Transverse colon (tissue), 3 donors: Measurements from ENCODE around the gene N4BP2L1.

Experiments used
- EP300 ChIP-seq: sonication (generic); formaldehyde crosslinking; IDR thresholded peaks from one replicate; pipeline ENCODE4 v1.6.1; 2017; ENCODE audit warnings: antibody characterized with exemption, low read depth
- POLR2A ChIP-seq: fragments of 450-650 bp; IDR thresholded peaks from one replicate; pipeline ENCODE4 v1.6.1; 2016; ENCODE audit warnings: antibody characterized with exemption, mild to moderate bottlenecking, moderate library complexity
- TF ChIP-seq, protein P1 (sequence below), 5 experiments: fragments of 200-600 bp in 3 of 5; fragments of 450-650 bp in 2 of 5; sonication (generic) in 3 of 5; IDR thresholded peaks; 1 replicate in 2 of 5; 2 replicates in 3 of 5; pipeline ENCODE4 v1.5.1; 2016 to 2017; ENCODE audit warnings: antibody characterized with exemption in 5 of 5, inconsistent platforms in 3 of 5, mild to moderate bottlenecking in 2 of 5, moderate library complexity in 1 of 5

DNA sequence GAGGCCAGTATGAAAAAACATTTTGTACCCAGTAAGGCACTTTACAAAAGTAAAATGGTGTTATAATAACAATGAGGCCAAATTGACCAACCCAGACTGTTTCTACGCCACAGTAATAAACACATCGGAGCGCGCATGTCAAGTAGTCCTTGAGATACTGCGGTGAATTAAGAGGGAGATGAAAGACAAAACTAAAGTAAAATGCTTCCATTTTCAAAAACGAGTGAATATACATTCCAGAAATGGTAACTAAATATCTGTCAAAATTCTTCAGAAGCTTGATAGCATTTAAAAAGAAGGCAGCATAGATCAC is 19.0 kb downstream of the N4BP2L1 start:
- TF ChIP-seq, protein P1, sequence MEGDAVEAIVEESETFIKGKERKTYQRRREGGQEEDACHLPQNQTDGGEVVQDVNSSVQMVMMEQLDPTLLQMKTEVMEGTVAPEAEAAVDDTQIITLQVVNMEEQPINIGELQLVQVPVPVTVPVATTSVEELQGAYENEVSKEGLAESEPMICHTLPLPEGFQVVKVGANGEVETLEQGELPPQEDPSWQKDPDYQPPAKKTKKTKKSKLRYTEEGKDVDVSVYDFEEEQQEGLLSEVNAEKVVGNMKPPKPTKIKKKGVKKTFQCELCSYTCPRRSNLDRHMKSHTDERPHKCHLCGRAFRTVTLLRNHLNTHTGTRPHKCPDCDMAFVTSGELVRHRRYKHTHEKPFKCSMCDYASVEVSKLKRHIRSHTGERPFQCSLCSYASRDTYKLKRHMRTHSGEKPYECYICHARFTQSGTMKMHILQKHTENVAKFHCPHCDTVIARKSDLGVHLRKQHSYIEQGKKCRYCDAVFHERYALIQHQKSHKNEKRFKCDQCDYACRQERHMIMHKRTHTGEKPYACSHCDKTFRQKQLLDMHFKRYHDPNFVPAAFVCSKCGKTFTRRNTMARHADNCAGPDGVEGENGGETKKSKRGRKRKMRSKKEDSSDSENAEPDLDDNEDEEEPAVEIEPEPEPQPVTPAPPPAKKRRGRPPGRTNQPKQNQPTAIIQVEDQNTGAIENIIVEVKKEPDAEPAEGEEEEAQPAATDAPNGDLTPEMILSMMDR (IDR thresholded peaks at IDR 0.05): no peak
- TF ChIP-seq EP300 (no peak), POLR2A (no peak)
